ENCODE results near the gene FRMD4A.

Gene FRMD4A

GRCh38 chr10:13654846-13655245 lies 675.9 kb downstream of the FRMD4A start:
- DNase-seq, result no peak

- DNase-seq, result no peak
Measured at GRCh38 chr10:13654118-13654830, 676.5 kb downstream of the FRMD4A start.

- no peak for DNase-seq
Measured at GRCh38 chr10:13652860-13653259, 677.9 kb downstream of the FRMD4A start.

DNA sequence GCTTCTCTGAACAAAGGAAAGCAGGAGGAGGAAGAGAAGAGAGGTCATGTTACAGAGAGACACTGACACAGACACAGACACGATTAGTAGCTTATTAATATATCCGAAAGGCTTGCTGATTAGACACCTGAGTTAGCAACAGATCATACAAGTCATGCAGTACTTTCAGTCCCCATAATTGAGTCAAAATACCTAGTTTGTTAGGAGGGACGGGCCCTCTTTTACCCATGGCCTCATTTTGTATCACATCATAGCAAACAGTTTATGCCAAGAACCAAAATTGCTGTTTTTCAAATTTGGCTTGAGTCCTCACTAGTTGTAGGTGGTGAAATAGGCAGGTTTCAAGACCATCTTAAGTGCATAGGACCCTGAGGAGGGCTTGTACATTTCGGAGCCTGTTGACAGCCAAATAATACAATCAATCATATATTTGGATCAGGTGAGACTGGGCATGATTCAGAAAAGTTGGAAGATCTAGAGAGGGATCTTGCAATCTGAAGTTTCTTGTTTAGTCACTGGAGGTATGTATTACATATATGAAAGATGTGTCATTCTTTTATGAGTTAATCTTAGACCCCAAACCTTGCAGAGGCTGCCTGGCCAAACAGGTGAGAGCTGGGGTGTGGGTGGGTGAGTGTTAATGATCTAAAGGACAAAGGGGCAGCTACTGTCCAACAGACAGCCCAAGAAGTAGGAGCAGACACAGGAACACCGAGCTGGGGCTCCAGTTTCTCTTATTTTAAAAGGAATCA lies 678.6 kb downstream of the FRMD4A start:
- DNase-seq, result no peak

DNA sequence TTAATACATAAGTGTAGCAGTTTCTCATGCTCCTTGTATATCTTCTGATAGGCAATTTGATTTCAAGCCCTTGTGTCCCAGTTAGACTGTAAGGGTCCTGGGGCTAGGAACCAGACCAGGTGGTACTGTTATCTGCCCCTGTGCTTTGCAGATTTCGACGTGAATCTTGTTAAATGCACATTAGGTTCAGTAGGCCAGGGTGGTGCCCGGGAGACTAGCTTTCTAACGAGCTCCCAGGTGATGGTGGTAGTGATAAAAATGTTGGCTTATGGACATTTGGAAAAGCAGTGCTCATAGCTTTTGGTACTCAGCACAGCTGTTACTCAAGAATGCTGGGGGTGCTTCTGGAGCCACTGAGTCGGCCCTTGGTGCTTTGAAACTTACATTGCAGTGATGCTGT lies 679.8 kb downstream of the FRMD4A start:
- DNase-seq, result no peak

GRCh38 chr10:13649844-13650520 lies 680.7 kb downstream of the FRMD4A start:
- no peak for DNase-seq

DNA sequence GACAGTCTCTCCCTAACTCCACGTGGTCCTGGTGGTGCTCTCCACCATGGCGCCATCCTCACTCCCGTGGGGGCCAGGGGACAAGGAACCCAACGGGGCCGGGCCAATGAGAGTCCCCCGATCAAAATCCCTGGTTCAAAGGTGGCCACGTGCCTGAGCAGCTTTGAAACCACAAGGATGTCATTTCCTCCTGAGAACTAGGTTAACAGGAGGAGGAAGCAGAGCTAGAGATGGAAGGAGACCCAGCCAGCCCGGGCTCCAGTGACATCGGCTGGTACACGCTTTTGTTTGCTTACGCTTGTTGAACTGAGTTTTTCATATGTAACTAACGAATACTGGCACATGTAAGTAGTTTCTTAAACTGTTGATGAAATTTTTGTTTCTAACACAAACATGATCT lies 682.3 kb downstream of the FRMD4A start:
- DNase-seq, result no peak

DNA sequence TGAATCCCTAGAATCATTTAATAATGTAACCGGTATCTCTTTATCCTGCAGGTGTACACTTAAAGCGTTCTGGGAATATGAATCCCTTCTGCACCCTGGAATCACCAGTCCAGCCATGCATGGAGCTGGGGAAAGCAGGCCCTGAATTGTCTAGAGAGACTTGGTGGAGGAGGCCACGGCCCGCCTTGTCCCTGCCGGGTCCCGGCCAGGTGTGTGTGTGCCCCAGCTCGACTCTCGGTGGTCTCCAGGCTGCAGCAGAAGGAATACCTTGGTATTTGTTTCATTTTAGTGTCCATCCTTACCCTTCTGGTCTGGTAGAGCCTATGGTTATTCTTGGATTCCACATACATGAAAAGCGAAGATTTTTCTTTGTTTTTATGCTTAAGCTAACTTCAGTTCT lies 685.9 kb downstream of the FRMD4A start:
- DNase-seq, result no peak

GRCh38 chr10:13643016-13643415 lies 687.7 kb downstream of the FRMD4A start:
- no peak for DNase-seq

DNA sequence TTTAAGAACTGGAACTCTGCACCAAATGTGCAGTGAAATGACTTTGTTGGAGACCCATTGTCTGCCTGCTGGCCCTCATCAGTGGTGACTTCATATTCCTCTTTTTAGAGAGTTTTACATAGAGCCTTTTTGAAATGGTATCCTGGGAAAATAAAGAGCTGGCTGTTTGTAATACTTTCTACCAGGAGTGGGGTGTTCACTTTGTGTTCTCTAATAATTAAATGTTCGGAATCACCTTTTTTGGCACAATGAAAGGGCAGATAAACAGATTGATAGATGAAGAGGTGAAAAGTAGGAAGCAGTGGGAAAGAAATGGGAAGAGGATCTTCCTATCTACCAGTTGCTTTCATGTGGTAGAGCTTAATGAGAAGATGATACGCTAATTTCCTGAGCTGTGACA lies 688.4 kb downstream of the FRMD4A start:
- DNase-seq, result no peak

DNA sequence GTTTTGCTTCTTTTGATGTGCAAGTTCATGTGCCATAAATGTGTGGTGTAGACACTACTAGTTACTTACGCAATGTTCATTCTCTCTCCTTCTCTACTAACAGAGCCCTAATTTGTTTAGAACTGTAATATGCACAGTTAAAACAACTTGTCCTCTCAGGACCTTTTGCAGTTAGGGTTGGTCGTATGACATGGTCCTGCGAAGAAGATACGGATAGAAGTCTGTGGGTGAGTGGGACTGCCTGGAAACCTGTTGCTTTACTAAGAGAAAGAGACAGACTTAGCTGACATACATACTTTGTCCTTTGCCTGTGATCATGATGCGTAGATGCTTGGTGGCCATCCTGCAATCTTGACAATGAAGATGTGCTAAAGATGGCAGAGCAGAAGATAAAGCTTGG lies 692.8 kb downstream of the FRMD4A start:
- DNase-seq, result no peak

DNA sequence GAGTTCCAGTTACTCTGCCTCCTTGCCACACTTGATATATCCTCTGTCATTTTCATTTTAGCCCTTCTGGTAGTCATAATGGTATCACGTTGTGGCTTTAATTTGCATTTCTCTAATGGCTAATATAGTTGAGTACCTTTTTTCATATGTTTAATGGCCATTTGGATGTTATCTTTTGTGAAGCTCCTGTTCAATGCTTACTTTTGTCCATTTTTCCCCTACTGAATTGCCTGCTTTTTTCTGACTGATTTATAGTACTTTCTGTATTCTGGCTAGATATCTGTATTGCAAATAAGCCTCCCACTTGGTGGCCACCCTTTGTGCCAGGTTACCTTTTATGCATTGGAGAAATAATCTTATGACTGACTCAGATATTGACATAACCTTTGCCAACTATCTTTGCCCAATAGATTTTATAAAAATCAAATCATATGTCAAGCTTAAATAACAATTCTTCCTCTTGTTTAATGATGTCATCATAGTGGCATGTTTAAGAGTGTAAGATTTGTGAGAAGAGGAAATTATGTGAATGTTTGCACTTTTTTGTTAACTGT lies 693.3 kb downstream of the FRMD4A start:
- DNase-seq, result no peak

GRCh38 chr10:13636776-13637175 lies 693.9 kb downstream of the FRMD4A start:
- DNase-seq, result no peak

DNA sequence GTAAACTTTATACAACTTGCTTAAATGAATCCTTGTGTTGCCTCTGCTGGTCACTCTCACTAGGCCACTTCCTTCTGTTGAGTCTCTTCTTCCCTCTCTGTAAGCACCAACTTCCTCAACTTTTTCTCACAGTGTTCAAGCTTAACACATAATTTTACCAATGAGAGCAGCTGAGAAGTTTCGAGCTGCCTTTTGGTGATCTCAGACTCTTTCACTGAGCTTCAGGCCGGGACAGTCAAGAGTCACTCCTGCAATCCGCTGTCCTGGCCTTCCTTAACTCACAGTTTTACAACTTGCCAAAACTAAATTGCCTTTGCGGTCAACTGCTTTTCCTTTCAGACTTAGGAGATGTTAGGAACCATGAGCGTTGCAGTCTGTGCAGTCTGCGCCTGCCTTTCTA lies 696.5 kb downstream of the FRMD4A start:
- no peak for DNase-seq

DNA sequence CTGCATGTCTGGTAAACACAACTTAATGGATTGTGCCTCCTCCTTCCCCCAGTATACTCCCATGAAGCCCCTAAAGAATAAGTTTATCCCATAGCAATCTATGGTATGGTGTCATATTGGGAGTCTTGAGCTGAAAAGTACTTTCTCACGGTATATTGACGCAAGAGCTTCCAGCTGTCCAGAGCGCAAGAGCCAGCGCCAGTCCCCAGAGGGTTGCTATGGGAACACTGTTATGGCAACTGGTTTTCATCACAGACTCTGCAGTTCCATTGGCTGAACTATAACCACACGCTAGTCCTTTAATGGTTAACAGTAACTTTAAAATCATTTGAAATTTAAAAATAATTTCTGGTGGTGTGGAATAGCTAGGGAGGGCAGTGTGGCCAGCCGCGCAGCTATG lies 697.0 kb downstream of the FRMD4A start:
- DNase-seq, result no peak

DNA sequence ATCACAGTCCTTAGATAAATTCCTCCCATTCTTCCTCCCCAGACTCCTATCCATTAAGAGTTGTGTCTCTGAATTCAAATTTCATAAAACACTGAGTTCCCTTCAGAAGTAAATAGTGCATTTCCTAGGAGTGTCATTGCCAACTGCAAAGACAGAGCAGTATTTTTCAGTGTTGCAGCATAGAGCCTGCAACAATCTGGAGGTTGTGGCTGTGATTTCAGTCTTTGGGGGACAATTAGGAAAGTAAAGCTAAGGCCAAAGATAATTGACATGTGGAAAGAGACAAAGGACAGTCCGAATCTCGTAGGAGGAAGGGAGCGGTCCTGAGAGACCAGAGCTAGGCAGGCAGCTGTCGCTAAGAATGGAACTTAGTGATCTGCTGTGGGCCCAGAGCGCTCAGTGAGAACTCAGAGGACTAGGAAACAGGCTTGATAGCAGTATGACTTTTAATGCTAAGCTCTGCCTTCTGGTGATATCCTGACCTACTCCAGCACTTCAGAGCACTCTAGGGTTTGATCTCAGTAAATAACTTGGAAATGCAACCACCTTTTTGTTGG lies 697.8 kb downstream of the FRMD4A start:
- no peak for DNase-seq

GRCh38 chr10:13632440-13632839 lies 698.3 kb downstream of the FRMD4A start:
- no peak for DNase-seq

- no peak for DNase-seq
Measured at GRCh38 chr10:13631594-13631993, 699.1 kb downstream of the FRMD4A start.

DNA sequence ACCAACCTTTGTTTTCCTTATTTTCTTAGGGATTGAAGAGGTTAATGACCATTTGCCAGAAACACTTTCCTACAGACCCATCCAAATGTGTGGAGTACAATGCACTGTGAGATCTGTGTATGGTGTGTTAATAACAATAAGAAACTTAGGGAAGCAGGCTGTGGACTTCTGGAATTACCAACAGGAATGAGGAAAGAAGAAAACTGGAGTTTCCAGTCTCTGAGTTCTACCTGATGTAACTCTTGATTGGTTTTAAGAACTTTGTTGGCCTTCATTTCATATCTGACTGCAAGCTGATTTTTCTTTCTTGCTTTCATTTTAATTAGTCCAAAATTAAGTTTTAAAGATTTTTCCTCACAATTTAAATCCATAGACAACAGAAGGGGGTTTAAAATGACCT lies 700.5 kb downstream of the FRMD4A start:
- DNase-seq, result no peak

DNA sequence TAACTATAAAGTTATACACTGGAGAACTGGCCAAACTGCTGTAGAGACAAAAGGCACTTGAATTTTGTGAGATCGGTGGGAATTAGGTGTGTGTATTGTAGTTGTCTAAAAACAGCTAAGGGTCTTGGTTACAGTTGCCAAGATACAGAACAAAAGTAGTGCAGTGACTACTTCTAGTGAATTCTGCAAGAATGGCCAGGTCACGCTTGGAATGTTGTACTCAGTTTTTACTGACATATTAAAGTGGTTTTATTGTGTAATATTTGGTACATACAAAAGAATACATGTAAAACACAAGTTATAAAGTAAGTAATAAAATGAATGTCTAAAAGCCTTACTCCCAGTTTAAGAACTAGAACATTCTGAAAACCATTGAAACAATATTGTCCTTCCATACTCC lies 701.6 kb downstream of the FRMD4A start:
- no peak for DNase-seq

DNA sequence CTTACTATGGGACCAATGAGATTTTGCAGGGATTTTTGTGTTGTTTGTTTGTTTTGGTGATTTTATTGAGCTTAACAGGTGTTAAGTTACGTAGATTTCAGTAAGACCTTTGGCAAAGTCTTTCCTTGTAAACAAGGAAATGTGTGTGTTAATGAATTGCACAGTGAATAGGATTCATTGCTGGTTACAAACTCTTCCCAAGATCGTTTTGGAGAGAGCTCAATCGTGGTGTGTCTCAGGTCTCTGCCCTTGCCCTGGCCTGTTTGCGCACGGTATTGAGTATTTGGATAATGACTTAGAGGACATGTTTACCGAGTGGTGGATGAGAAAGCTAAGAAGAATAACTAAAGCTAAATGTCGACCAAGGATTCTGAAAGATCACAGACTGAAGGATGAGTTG lies 702.1 kb downstream of the FRMD4A start:
- DNase-seq, result no peak

- DNase-seq, result no peak
Measured at GRCh38 chr10:13627459-13628310, 703.0 kb downstream of the FRMD4A start.

DNA sequence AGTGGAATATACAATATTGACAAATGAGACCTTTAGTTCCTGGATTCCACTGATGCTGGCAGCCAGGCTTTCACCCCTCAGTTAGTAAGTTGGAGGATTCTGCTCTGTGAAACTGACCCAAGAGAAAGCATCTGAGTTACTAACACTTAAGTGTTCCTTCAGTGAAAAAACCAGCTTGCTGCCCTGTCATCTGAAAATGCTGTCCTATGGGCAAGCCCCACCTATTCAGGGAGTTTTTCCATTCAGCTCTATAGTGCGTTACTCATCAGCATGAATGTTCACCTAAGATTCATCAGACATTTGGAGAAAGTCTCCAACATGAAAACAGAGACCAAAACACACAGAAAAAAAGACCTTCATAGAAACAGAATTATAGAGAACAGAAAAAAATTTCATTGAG lies 706.1 kb downstream of the FRMD4A start:
- DNase-seq, result no peak

All from DMS 273 treated with DMSO at 0.1 percent for 48 hours (cell line).